HepG2 (cell line): ENCODE data around the gene ADGRB2. TPM values are rescaled to one million over a fixed set of nuclear protein-coding genes. Genes with fewer than 3 reads are reported as not detected.

Experiments used
- CC2D1A ChIP-seq: sonication (generic); formaldehyde crosslinking; IDR thresholded peaks from 2 replicates; pipeline ENCODE4 v1.8.1; 2023; ENCODE audit warnings: mild to moderate bottlenecking, missing genetic modification reagents
- CREB1 ChIP-seq, 2 experiments: fragments of 450-650 bp in 1 of 2; IDR thresholded peaks; 2 replicates each; pipeline ENCODE4 v1.6.1; 2016 to 2017; ENCODE audit warnings: control low read depth in 1 of 2, mild to moderate bottlenecking in 1 of 2, missing compliant biosample characterization in 1 of 2, missing genetic modification characterization in 1 of 2
- ETV6 ChIP-seq: sonication (generic); formaldehyde crosslinking; conservative IDR thresholded peaks from 2 replicates; pipeline ENCODE4 v1.4.0; 2020; ENCODE audit warnings: missing genetic modification reagents
- GTF2F1 ChIP-seq: fragments of 150-350 bp; IDR thresholded peaks from 2 replicates; pipeline ENCODE4 v1.6.1; 2014; ENCODE audit warnings: low read length
- JDP2 ChIP-seq: sonication (generic); formaldehyde crosslinking; IDR thresholded peaks from 2 replicates; pipeline ENCODE4 v1.8.1; 2022; ENCODE audit warnings: missing genetic modification reagents, borderline replicate concordance
- MTF1 ChIP-seq: sonication (generic); formaldehyde crosslinking; IDR thresholded peaks from 2 replicates; pipeline ENCODE4 v1.5.0; 2020; ENCODE audit warnings: missing genetic modification reagents
- NR3C1 ChIP-seq: sonication (generic); formaldehyde crosslinking; IDR thresholded peaks from 2 replicates; pipeline ENCODE4 v1.4.0; 2020; ENCODE audit warnings: missing genetic modification reagents
- PHB2 ChIP-seq: fragments of 450-650 bp; IDR thresholded peaks from 2 replicates; pipeline ENCODE4 v1.6.1; 2018; ENCODE audit not compliant: partially characterized antibody
- PTBP1 ChIP-seq: fragments of 200-400 bp; formaldehyde crosslinking; IDR thresholded peaks from 2 replicates; pipeline ENCODE4 v1.6.1; 2018; ENCODE audit warnings: low read length, low read depth; ENCODE audit not compliant: poor library complexity, severe bottlenecking
- RORA ChIP-seq: sonication (generic); formaldehyde crosslinking; IDR thresholded peaks from 2 replicates; pipeline ENCODE4 v1.5.0; 2020; ENCODE audit warnings: mild to moderate bottlenecking, missing genetic modification reagents, moderate library complexity
- SCMH1 ChIP-seq: sonication (generic); formaldehyde crosslinking; IDR thresholded peaks from 2 replicates; pipeline ENCODE4 v1.9.0; 2021; ENCODE audit warnings: missing genetic modification reagents, mild to moderate bottlenecking, borderline replicate concordance
- SMAD3 ChIP-seq: sonication (generic); formaldehyde crosslinking; IDR thresholded peaks from 2 replicates; pipeline ENCODE4 v1.4.0; 2020; ENCODE audit warnings: missing genetic modification reagents
- U2AF2 ChIP-seq: fragments of 200-400 bp; formaldehyde crosslinking; IDR thresholded peaks from 2 replicates; pipeline ENCODE4 v1.6.1; 2017; ENCODE audit warnings: low read depth, mild to moderate bottlenecking, low read length
- ZBTB8A ChIP-seq: sonication (generic); formaldehyde crosslinking; IDR thresholded peaks from 2 replicates; pipeline ENCODE4 v1.4.0; 2020; ENCODE audit warnings: mild to moderate bottlenecking, low read depth, missing genetic modification reagents, borderline replicate concordance
- ZFP1 ChIP-seq: IDR thresholded peaks from 2 replicates; pipeline ENCODE4 v1.6.1; 2016
- ZZZ3 ChIP-seq: sonication (generic); formaldehyde crosslinking; IDR thresholded peaks from 2 replicates; pipeline ENCODE4 v1.4.0; 2020; ENCODE audit warnings: missing genetic modification reagents, mild to moderate bottlenecking, borderline replicate concordance
- polyA plus RNA-seq, 8 experiments: library from polyadenylated mRNA; depleted of rRNA in 3 of 8; stranded (reverse) in 7 of 8; unstranded in 1 of 8; fragments of >200 nt; fragmentation: Illumina TruSeq in 4 of 8; extraction: Trizol in 4 of 8; gene quantifications; 2 replicates each; pipeline versions ENCODE4 v1.2.1 to v1.2.3, GENCODE V29; 2011 to 2016; ENCODE audit warnings: low read depth in 4 of 8, missing spikeins in 1 of 8, mixed read lengths in 1 of 8; ENCODE audit not compliant: insufficient read depth in 1 of 8
- total RNA-seq, 5 experiments: library from RNA; depleted of rRNA; stranded (reverse); fragments of >200 nt; fragmentation: Illumina TruSeq; extraction: Trizol; gene quantifications; 2 replicates each; pipeline ENCODE4 v1.2.3, GENCODE V29; 2016; ENCODE audit warnings: low read depth in 1 of 5
- TF ChIP-seq, protein P1 (sequence below): sonication (generic); formaldehyde crosslinking; IDR thresholded peaks from 2 replicates; pipeline ENCODE4 v1.5.1; 2020; ENCODE audit warnings: mild to moderate bottlenecking, moderate library complexity, missing genetic modification reagents
- TF ChIP-seq, protein P2 (sequence below): sonication (generic); formaldehyde crosslinking; IDR thresholded peaks from 2 replicates; pipeline ENCODE4 v1.8.0; 2022; ENCODE audit warnings: missing genetic modification reagents, mild to moderate bottlenecking, borderline replicate concordance
- TF ChIP-seq, protein P3 (sequence below): sonication (generic); formaldehyde crosslinking; IDR thresholded peaks from 2 replicates; pipeline ENCODE4 v1.8.0; 2022; ENCODE audit warnings: mild to moderate bottlenecking, missing genetic modification reagents
- TF ChIP-seq, protein P4 (sequence below): sonication (generic); formaldehyde crosslinking; IDR thresholded peaks from 2 replicates; pipeline ENCODE4 v1.8.0; 2022; ENCODE audit warnings: missing genetic modification reagents, low read depth, mild to moderate bottlenecking, borderline replicate concordance
- TF ChIP-seq, protein P5 (sequence below): sonication (generic); formaldehyde crosslinking; IDR thresholded peaks from 2 replicates; pipeline ENCODE4 v1.4.0; 2020; ENCODE audit warnings: mild to moderate bottlenecking, missing genetic modification reagents
- TF ChIP-seq, protein P6 (sequence below): sonication (generic); formaldehyde crosslinking; IDR thresholded peaks from 2 replicates; pipeline ENCODE4 v1.9.0; 2022; ENCODE audit warnings: low read depth, missing genetic modification reagents

The ADGRB2 gene
- total and polyA plus RNA-seq, 2 of the 13 experiments (the other 11 are each of a cell fraction or from before 2014, with no cell fraction given): 0.03 to 0.09 TPM

DNA sequence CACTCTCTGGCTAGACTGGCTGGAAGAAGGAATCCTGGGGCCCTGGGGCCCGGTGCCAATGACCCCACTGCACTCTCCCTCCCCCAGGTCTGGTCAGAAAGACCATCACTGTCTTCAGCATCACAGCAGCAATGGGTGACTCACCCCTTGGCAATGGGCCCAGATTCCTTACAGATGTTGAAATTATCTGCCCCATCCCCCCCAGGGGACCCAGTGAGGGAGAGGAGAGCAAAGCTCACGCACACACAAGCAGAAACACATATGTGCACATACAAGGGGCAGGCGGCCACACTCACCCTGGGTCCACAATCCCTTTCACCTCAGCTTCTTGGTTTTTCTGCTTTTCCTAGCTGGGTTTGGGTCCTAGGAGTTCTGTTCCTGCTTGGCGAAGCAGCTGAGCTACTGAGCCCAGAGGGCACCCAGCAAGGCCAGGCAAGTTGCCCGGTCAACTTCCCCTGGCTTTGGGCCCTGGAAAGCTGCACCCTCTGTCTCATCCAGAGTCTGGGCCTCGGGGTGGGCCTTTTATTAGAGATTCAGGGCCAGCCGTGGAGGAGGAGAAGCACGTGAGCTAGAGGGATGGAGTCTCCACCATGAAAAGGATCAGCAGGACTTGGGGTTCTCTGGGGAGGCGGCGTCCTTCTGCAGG lies 62.9 kb downstream of the ADGRB2 start (continued):
- TF ChIP-seq, protein P1, sequence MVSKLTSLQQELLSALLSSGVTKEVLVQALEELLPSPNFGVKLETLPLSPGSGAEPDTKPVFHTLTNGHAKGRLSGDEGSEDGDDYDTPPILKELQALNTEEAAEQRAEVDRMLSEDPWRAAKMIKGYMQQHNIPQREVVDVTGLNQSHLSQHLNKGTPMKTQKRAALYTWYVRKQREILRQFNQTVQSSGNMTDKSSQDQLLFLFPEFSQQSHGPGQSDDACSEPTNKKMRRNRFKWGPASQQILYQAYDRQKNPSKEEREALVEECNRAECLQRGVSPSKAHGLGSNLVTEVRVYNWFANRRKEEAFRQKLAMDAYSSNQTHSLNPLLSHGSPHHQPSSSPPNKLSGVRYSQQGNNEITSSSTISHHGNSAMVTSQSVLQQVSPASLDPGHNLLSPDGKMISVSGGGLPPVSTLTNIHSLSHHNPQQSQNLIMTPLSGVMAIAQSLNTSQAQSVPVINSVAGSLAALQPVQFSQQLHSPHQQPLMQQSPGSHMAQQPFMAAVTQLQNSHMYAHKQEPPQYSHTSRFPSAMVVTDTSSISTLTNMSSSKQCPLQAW (CRISPR knock-in tag): peak; percentile 88
- TF ChIP-seq, protein P2, sequence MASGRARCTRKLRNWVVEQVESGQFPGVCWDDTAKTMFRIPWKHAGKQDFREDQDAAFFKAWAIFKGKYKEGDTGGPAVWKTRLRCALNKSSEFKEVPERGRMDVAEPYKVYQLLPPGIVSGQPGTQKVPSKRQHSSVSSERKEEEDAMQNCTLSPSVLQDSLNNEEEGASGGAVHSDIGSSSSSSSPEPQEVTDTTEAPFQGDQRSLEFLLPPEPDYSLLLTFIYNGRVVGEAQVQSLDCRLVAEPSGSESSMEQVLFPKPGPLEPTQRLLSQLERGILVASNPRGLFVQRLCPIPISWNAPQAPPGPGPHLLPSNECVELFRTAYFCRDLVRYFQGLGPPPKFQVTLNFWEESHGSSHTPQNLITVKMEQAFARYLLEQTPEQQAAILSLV (CRISPR knock-in tag): peak; percentile 33; the same call in 1 of the 2 replicates
- TF ChIP-seq JDP2 (CRISPR knock-in tag) (no peak), RORA (CRISPR knock-in tag) (no peak), CREB1 (IDR thresholded peaks at IDR 0.05) (peak; percentile 39; the same call in 1 of the 2 replicates), CREB1 (CRISPR knock-in tag; IDR thresholded peaks at IDR 0.05) (peak; percentile 88), MTF1 (CRISPR knock-in tag) (no peak), SCMH1 (CRISPR knock-in tag) (no peak), ZZZ3 (CRISPR knock-in tag) (no peak), U2AF2 (no peak), CC2D1A (CRISPR knock-in tag) (no peak), NR3C1 (no peak), ETV6 (CRISPR knock-in tag) (no peak), GTF2F1 (0 out of 2 replicates have a peak, but pooled peaks have one; percentile 39), PTBP1 (no peak), SMAD3 (CRISPR knock-in tag) (peak; percentile 83), ZFP1 (CRISPR knock-in tag) (no peak), ZBTB8A (CRISPR knock-in tag) (no peak), PHB2 (no peak)
- TF ChIP-seq, protein P3, sequence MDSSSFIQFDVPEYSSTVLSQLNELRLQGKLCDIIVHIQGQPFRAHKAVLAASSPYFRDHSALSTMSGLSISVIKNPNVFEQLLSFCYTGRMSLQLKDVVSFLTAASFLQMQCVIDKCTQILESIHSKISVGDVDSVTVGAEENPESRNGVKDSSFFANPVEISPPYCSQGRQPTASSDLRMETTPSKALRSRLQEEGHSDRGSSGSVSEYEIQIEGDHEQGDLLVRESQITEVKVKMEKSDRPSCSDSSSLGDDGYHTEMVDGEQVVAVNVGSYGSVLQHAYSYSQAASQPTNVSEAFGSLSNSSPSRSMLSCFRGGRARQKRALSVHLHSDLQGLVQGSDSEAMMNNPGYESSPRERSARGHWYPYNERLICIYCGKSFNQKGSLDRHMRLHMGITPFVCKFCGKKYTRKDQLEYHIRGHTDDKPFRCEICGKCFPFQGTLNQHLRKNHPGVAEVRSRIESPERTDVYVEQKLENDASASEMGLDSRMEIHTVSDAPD (CRISPR knock-in tag): no peak
- TF ChIP-seq, protein P4, sequence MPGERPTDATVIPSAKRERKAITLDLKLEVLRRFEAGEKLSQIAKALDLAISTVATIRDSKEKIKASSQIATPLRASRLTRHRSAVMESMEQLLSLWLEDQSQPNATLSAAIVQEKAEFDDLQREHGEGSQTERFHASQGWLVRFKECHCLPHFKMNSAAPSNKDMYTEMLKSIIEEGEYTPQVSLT: no peak
- TF ChIP-seq, protein P5, sequence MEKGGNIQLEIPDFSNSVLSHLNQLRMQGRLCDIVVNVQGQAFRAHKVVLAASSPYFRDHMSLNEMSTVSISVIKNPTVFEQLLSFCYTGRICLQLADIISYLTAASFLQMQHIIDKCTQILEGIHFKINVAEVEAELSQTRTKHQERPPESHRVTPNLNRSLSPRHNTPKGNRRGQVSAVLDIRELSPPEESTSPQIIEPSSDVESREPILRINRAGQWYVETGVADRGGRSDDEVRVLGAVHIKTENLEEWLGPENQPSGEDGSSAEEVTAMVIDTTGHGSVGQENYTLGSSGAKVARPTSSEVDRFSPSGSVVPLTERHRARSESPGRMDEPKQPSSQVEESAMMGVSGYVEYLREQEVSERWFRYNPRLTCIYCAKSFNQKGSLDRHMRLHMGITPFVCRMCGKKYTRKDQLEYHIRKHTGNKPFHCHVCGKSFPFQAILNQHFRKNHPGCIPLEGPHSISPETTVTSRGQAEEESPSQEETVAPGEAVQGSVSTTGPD (CRISPR knock-in tag): no peak; the same call in 1 of the 2 replicates
- TF ChIP-seq, protein P6, sequence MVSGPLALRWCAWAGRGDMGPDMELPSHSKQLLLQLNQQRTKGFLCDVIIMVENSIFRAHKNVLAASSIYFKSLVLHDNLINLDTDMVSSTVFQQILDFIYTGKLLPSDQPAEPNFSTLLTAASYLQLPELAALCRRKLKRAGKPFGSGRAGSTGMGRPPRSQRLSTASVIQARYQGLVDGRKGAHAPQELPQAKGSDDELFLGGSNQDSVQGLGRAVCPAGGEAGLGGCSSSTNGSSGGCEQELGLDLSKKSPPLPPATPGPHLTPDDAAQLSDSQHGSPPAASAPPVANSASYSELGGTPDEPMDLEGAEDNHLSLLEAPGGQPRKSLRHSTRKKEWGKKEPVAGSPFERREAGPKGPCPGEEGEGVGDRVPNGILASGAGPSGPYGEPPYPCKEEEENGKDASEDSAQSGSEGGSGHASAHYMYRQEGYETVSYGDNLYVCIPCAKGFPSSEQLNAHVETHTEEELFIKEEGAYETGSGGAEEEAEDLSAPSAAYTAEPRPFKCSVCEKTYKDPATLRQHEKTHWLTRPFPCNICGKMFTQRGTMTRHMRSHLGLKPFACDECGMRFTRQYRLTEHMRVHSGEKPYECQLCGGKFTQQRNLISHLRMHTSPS: peak; percentile 71; the same call in 1 of the 2 replicates
